Activated naive CD4-positive, alpha-beta T cell treated with Interleukin-2 at 50 U/mL for 16 hours (primary cell): ENCODE results near the gene RCAN2.

Experiments
- DNase-seq: peaks from one replicate; pipeline ENCODE4 v3.0.0-alpha.2; 2020

RCAN2 gene

DNA sequence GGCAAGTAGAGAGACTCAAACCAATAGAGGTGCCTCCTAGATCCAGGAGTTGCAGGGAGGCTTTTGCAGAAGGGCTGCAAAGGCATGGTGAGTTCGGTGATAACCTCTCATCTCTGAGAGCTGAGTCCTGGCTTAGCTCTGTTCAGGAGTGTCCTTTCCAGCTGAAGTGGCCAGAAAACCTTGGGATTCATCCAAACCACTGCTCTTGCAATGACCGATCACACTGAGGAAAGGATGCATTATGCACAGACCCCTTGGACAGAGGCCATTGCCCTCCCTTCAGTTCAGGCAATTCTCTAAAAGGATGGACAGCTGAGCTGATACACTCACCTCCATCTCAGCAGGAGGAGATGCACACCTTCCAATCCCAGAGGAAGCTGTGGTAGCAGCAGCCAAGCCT lies 161.7 kb downstream of the RCAN2 start:
- DNase-seq, result no peak

DNA sequence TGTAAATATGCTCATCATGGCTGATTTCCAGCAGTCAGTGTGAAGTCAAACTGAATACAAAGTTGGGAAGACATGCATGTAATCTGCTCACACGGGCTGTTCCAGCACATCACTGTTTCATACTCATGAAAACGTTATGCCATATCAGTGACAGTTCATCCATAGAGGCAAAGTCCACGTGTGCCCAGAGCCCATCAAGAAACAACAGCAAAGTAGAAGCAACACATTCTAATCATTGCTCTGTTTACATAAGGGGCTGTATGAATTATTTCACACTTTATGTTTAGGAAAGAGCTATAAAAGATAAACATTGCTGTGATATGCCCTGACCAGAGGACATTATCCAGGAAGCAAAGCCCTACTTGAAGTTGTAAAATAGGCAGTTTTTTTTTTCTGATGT lies 163.5 kb downstream of the RCAN2 start:
- no peak for DNase-seq

DNA sequence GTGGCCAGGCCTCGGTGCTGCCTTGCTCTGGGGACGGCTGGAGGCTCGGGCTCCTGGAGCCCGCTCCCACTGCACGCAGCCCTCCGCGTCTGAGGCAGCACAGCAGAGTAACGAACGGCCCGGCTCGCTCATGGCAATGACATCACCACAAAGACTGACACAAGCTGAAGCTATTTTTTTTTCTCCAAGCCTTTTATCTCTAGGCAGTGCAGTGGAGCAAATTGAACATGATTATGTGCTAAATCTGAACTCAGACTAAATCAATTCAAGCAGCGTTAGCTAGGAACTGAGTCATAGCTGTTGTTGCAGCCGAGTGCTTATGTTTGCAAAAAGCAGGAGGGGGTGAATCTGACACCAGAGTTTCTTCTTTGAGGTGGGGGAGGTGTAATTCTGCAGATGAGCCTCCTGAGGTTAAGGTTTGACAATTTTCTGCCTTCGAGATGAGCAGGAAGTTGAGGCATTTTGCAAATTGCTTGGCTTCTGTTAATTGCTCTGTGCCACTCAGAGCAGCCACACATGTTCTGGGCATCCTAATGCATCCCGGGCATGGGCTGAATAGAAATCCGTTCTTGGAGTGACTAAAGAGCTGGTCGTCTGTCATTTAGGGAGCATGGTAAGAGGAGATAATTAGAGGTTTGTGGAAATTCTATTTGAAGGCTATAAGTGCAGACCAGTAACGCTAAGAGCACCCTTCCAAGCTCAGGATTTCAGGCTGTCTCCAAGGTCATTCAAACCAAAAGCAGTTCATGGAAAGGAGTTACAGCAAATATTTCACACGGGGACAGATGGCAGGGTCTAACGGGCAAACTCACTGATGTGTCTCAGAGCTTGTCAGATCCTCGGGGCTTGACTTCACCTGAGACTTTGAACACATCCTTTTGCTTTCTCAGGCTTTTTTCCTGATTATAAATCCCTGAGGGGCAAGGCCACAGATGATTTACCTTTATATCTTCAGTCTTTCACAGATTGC lies 165.4 kb downstream of the RCAN2 start:
- DNase-seq, result no peak

DNA sequence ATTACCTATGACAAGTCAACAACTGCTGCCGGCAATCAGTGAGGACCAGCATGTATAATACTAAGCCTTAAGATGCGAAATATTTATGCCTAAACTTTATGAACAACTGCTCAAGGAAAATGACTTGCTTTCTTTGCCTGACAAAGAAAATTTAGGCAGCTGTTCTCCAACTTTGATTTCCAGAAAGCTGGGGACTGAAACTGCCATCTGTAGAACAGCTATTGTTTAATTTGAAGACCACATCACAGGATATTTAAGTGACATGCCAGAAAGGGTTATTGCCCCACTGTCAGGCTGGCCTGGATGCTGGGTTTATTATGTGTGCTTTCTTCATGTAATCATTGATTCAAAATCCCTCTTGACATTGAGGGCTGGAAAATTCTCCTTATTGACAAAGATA lies 166.5 kb downstream of the RCAN2 start:
- no peak for DNase-seq

DNA sequence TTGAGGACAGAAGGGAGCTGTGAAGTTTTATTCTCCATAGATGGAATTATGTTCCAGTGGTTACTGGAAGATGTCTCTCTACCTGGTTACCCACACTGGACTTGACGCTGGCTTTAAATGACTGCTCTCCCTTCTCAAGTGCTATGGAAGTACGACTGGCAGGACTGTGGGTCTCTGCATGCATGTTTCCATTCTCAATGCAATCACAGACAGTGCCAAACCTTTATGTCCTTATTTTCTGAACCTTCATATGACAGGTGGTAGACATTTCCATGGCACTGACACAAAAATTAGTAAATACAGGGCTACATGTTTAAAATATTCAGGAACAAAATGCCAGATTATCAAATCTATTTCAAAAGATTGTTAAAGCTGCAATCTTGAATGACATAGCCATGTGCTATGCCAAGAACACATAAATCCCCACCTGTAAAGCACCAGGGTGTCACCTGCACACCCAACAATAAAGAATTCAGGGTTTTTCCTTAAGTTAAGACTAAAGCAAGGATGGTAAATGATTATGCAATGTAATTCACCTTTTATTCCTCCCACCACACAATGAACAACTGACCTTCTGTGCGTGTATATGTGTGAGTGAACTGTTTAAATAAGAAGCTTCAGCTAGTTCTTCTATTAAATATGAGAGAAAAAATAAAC lies 167.2 kb downstream of the RCAN2 start:
- no peak for DNase-seq

DNA sequence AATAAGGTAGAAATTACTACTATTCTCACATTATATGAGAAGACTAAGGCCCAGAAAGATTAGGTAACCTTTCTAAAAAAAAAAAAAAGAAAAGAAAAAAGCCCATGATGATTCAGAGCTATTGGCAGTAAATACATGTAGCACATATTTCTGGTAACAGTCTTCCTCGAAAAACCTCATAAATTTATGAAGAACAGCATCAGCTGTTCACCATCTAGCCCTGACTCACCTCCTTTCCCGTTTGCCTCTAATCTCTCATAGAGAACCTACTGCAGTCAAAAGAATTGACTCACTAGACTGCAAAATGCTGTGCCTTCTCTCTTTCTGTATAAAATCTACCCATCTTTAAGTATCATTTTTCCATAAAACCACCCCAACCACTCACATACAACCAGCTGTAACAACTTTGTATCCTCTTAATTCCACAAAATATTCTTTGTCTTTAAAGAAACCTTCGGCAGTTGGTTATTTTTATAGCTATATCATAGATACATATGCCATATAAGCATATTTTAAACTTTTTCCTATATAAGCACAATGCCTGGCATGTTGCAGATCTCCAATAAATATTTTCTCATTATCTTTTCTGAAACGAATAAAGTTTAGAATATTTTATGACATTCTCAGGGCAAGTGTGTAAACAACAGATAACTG lies 167.8 kb downstream of the RCAN2 start:
- DNase-seq, result no peak

DNA sequence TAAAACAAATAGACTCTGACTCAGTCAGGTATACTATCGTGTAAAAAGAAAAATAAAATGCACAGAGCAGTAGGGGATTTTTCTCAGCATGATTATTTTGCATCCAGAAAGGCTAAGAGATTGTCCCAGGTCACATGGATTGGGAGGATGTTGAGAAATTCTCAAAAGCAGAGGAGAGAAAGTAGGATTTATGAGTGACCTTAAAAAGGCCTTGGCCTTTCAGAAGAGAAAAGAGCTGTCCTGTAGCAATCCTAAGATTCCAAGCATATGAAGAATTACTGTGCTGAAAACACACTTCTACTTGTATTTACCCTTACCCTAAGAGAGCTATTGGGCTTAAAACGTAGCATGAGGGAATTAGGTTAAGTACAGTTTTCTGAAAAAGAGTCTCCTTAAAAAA lies 170.7 kb downstream of the RCAN2 start:
- no peak for DNase-seq

DNA sequence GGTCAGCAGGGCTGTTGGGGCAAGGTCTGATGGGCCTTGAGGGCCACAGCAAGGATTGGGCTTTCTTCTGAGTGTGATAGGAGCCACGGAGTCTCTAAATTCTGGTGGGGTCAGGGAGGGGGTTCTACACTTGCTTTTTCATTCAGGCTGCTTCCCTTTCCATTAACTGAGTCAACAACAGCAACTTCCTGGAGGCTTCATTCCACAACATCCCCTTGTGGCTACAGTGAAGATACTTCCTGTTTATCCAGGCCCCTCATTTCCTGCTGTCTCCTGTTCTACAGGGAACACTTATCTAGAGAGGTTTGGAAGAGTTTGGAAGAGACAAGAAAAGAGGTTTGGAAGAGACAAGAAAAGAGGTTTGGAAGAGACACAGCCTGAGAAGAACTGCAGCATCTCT lies 175.7 kb downstream of the RCAN2 start:
- no peak for DNase-seq

DNA sequence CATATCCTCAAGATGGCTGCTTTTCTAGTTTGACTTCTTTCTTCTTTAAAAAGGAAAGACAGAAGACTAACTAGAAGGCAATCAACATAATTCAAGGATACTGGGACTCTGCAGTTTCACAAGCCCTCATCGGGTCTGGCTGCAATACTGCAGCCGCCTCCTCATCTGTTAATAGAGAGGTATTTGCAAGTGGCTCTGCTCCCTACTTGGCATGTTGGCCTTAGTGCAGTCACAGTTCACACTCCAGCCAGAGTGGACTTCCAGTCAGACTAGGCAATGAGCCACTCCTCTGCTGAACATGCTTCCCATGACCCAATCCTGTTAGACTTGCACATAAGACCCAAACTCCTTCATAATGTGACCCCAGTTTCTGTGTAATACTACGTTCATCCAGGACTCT lies 178.6 kb downstream of the RCAN2 start:
- no peak for DNase-seq

DNA sequence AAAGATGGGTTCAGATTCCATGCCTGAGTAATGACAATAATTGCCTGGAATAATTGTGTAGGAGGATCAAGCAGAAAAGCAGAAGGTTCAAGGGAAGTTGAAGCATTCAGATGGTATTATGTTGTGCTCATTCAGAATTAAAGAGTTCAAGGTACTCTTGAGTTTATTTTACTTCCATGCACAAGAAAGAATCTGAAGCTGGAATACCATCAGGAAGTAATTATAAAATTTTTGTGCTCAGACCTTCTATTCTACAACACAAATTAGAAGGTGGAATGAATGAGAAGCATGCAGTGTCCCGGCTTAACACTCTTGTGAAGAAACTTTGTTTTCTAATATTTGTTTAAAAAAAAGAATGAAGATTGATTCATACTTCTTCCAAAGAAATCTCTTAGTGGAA lies 181.1 kb downstream of the RCAN2 start:
- no peak for DNase-seq

DNA sequence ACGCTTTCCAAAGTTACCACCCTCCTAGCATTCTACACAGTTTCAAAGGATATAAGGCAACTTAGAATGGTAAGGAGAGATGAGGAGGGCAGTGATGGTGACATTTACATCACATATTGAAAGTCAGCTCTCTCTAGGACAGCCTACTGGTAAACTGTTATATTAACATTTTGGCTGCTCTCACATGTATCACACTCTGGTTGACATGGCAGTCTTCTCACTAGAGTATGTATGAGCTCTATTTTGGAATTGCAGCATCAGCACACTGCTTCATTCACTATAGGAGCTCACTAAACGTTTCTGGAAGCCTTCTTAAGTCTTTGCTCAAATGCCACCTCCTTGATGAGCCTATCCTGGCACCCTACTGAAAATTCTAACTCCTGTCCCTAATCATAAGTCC lies 184.8 kb downstream of the RCAN2 start:
- DNase-seq, result no peak

DNA sequence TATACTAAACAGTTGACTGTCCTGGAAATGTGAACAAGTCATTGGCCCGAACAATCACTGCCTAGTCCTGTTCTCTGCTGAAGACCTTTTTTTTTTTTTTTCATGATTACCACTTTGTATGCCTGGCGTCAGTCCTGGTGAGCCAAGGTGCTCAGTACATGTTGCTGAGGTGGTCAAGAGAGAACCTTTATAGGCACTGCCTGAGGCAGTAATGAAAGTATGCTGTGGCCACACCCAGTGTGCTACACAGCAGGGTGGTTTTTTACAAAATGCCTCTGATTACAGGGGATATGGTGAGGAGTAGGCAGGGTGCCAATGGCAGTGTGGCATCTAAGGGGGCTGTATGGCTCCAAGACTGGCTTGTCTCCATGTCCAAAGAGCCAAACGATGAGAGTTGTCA lies 185.4 kb downstream of the RCAN2 start:
- DNase-seq, result no peak

DNA sequence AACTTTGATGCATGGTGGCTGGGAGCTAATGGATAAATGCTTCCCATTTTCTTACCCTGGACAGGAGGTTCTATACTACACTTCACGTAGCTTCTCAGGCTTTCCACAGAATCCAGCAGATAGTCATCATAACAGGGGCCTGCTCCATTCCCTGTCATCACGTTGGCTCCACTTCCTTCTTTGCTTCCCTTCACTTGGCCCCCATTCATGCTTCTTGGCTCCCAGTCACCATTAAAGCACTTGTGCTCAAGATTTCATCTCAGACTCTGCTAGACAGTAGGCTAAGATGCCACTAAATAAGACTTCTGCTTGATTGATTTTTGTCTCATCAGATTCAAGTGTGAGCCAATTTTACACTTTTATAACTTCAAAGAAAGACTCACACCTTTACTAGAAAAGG lies 186.0 kb downstream of the RCAN2 start:
- DNase-seq, result no peak

DNA sequence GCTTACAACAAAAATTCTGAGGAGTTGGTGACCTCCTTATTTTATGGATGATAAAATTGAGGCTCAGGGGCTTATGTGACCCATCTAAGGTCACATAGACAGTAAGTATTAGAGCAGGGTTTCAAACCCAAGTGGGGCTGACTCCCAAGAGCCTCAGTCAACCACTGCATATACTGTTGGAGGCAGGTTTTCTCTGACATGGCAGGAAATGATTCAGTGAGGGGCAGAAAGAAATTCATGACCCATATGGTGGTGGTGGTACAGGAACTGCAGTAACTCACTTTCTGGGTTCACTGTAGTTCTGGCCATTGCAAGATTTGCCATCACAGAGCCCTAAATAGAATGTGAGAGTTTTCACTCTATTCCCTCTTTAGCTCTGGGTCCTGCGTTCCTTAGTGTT lies 188.4 kb downstream of the RCAN2 start:
- DNase-seq, result no peak

DNA sequence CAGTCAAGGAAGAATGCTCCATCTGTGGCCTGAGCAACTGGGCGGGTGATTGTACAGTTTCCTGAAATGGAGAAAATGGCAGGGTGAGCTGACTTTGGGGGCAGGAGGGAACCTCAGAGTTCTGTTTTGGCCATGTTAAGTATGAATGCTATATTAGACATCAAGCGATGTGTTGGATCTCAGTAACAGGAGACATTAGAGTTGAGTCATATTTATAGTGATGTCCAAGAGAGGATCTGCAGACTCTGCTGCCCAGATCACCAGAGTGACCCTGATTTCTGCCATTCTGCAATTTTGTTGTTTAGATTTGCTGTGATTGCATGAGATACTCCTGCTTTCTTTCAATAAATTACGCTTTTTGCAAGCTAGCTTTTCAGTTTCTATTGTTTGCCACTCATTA lies 189.1 kb downstream of the RCAN2 start:
- no peak for DNase-seq

DNA sequence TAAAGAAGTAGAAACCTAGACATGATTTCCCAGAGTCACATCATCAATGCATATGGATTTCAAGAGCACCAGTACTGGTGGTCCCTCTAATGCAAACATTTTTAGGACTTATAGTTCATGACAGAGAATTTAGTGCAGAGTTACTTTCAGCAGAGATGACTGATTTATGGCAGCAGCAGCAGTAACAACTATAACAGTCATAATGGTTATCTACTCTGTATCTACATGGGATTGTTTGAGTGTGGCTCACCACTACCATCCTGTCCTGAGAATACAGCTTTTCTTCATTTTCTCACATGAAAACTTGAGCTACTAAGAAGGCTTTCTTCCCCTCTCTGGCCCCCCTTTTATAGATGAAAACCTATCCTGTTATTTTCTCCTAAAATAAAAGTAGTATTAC lies 192.0 kb downstream of the RCAN2 start:
- no peak for DNase-seq

DNA sequence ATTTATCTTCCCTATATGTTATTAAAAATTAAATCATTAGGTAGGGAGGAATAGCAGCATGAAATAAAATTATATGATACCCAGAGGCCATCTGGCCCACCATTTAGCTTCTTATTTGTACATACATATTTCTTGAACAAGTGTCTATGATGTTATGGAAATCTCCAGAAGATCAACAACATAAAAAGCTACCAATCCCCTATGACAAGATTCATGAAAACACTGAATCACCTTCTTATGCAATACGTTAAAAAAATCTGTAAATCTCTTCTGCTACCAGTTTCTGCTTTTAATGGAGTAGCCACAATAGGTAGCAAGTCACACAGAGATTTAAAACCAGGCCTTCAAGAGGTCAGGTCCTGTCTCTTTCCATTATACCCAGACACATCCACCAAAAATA lies 194.7 kb downstream of the RCAN2 start:
- DNase-seq, result no peak

DNA sequence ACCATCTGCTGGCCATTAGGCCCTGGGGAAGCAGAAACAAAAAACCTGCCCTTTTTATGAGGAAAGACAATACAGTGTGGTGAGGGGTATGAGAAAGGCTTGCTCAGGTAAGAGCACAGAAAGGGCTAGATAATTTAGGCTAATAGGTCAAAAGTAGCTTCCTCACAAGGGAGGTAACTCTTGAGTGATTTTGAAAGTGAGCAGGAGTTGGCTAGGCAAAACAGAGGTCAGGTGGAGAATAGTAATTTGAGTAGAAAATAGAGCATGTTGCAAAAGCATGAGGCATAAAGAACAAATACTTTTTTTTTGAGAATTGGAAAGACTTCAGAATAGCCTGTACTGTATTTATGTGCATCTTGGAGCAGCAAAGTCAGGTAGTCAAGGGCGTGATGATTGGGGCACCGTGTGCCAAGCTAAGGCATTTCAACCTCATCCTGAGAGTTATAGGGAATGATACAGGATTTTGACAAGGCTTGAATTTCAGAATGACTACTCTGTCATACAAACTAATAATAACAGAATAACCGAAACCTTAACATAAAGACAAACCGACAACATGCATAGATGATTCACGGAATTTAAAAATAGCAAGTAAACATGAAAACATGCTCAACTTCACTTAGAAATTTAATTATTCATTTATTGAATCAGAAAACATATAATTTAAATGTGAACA lies 197.5 kb downstream of the RCAN2 start:
- DNase-seq, result no peak

DNA sequence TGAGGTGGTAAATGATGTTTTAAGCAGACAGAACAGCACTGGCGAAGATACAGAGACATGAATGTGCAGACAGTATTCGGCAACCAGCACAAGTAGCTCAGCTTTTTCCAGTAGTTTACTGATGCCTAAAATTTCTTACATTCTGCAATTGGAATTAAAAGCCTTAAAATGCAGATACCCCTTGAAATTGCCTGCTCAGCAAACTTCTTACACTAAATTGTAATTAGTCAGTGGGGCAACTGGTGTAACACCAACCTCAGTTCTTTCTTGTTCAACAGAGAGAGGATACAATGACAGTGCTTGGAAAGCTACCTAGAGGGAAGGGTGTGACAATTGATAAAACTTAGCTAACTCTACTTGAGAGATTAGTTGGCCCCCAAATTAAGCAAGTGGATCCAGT lies 199.4 kb downstream of the RCAN2 start:
- no peak for DNase-seq

DNA sequence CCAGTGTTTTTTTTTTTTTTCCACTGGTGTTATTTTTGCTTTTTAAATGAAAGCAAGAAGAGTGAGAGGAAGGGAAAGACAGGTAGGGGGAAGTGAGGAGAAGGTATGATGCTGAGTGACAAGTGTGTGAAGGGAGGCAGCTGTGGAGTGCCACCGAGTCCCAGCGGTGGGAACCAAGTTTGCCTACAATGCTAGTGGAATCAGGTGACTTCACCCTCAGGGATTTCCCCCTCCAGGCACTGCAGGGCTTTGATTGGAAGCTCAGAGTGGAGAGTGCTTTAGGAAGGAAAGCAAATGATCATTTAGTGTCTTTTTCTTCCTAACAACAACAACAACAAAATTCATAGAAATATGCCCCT lies 200.0 kb downstream of the RCAN2 start:
- no peak for DNase-seq

DNA sequence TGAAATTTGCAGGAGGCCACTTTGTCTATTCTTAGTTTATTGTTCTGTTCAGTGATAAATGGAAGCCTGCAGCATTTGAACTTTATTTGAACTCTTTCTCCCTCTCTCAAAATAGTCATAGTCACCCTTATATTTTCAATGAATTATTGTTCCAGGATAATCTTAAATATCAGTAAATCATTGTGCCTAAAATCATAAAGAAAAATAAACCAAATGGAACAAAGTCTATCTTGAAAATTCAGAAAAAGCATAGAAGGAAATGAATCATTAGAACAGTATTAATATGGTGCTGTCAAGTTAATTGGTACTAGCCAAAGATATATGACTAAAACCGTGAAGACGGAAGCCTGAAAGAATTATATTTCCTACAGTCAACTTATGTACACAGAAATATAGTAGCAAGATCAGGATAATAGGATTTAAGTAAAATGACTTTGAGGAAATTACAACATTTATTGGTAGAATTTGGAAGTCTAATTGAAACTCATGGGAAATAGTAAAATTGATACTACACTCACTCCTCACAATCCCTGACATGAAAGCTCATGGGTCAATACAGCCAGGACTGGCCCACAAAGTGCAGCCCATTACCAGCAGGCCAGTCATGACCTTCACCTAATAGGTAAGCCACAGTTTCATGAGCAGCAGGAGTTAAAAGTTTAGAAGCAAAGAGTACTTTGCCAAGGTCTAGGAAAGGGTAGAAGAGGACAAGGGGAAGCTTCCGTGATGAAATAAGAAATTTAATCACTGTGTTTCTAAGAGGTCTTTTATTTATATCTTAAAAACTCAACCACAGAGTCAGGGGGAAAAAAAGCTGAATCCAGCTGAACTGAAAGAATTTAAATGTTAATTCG lies 200.6 kb downstream of the RCAN2 start:
- no peak for DNase-seq

DNA sequence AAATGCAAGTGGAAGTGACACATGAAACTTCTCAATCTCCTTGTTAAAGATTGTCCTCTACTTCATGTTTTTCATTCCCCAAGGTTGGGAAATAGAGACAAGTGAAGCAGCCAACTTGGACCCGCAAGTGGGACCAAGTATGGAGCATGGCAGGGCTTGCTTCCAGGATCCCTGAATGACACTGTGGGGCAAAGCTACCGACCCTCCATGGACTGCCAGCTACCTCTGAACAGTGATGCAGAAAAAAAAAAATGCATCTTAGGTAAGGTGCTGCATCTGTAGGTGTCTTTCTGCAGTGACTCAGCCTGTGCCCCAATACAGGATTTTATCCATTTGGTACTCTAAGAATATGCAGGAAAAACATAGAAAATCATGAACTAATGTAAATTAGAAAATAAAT lies 201.4 kb downstream of the RCAN2 start:
- DNase-seq, result no peak

DNA sequence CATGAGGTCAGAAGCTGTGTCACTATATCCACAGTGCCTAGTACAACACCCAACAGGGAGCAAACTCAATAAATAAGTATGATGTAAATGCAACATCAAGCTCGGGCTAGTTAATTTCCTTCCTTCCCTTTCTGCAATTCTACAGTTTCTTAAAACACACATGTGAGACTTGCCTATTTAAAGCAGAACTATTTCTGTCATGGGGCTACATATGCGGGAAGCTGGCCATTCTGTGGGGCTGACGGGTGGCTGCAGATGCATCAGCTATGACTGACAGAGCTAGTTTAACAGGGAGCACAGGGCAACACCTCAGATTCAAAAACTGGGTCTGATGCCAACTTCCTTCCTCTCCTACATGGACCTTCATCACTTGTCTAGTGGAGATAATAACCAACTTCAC lies 202.4 kb downstream of the RCAN2 start:
- DNase-seq, result no peak
